HL-60/S4 treated with phorbol 12-myristate 13-acetate at 8.2 ng/mL for 4 days and 3 days (cell line): ENCODE results near the gene DMD.
"Not testable (repeated sequence)": the region's sequence is repeated elsewhere in the genome, so short reads cannot be mapped to it uniquely, and the experiment has no call there.

Experiments used
- in situ Hi-C: fragments of 300-500 bp; cut with MboI; formaldehyde crosslinking; loops from 2 replicates; pipeline ENCODE4 v1.15.0; 2022; ENCODE audit warnings: low sequenced_read_pairs

DMD gene

GRCh38 chrX:33211356-33212260 lies at the start of gene DMD:
DMD (minus strand) TSS chrX:33211549; CDS start chrX:33211312, 237 bp downstream.
- in situ Hi-C loops, result no loop called here

DNA sequence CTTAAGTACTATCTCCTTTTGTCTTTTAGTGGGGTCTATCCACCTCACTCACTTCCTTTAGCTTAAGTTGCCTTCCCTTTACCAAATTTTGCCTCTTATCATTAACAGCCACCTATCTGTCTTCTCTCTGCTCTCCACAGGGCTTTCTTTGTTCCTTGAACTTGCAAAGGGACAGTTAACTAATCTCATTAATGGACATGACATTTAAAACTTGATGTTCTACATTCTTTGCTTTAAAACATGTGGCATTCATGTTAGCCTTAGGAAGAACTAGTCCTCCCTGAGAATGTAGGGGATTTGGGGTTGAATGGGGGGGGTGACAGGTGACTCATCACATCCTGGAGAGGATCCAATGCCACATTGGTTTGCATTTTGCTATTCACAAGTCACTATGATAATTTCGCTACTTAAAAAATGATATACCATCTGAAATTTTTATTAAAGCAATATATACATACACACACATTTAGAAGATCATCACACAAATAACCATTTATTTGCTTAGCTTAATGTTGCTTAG lies 41.0 kb upstream of the DMD start:
- in situ Hi-C loops, result no loop called here

GRCh38 chrX:33218819-33219218 lies 7.5 kb upstream of the DMD start:
- in situ Hi-C loops, result no loop called here

DNA sequence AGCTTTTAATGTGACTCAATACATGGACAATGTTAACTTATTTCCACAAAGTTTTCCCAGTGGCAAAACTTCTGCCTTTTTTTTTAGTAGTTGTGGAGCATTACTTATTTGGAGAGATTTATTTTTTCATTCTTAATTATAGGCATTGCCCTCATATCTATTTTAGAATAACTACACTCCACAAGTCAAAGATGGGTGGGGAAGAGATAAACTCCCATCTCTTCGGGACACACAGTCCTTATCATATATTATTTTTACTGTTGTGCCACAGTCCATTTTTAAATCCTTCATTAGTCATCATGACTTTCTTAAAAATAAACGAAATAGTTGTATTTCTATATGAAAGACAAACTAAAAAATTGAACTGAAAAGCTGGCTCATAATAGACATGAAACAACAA lies 1.2 kb downstream of the DMD start:
- in situ Hi-C loops, result no loop called here

DNA sequence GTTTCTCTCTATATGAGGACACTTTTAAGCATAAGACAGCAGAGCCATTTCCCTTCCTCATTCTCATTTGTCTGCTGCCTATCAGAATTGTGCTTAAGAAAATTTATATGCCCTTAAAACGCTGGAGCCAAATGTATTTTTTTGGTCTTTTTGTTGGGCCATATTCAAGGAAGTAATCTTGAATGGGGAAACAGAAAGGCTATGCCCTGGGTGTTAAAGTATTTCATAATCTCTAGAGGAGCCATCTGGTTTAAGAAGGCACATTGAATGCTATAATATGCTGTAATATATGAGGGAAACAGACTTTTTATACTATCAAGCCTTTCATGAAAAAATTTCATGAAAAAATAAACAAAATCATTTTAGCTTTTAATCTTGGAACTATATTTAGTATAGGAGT lies 4.3 kb downstream of the DMD start:
- in situ Hi-C loops, result no loop called here

DNA sequence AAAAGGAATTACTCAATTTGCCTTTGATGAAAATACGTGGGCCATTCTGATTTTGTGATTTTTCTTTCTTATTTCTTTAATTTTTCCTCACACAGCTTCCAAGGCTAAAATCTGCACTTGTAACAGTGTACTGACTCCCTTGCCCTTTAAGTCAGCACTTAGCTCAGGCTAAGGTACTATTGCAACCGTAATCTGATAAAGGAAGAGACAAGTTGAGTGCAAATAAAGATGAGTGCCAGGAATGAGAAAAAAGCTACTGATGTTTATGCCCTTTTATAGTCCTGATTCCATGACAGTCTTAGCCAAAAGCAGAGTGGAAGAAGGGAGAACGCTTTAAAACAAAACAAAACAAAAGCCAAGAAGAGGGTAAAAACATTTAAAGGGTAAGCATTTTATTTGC lies 6.0 kb downstream of the DMD start:
- in situ Hi-C loops, result no loop called here

GRCh38 chrX:33204889-33205288 lies 6.5 kb downstream of the DMD start:
- in situ Hi-C loops, result no loop called here

GRCh38 chrX:33198561-33199279 lies 12.6 kb downstream of the DMD start:
- in situ Hi-C loops, result no loop called here

DNA sequence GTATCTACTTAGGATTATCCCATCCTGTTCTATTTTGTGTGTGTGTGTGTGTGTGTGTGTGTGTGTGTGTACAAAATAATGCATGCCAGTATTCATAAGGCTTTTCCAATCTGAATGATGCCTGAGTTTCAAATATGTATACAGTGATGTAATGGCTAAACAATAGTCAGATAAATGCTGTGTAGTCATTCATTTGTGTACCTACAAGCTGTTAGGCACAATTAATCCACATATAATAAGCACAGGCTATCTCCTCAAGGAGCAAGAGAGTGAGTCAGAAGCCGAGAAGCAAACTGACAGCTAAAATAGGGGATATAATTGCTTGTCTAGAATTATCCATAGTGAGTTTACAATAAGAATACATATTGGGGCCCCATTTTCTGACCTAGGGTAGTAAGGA lies 15.7 kb downstream of the DMD start:
- in situ Hi-C loops, result no loop called here

- in situ Hi-C loops, result no loop called here
Measured at GRCh38 chrX:33194876-33195433, 16.4 kb downstream of the DMD start.

DNA sequence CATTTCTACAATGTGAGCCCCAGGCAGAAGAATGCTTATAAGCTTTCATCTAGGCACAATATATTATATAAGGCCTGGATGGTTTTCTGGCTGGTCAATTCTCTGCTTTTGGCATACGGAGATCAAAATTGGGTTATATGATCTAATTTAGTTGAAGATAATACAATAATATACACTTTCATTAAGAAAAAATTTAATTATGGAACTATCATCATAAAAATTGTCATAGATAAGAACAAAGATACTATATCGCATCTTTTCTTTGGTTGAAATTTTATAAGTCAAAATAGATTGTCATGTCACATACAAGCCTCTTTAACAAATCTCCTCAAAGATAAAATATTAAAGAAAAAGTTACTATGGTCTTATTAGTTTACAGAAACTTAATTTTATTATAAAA lies 17.1 kb downstream of the DMD start:
- in situ Hi-C loops, result no loop called here

- in situ Hi-C loops, result no loop called here
Measured at GRCh38 chrX:33190016-33190415, 21.3 kb downstream of the DMD start.

GRCh38 chrX:33188881-33189280 lies 22.5 kb downstream of the DMD start:
- in situ Hi-C loops, result no loop called here

- in situ Hi-C loops, result no loop called here
Measured at GRCh38 chrX:33188286-33188685, 23.1 kb downstream of the DMD start.

- in situ Hi-C loops, result not testable (repeated sequence)
Measured at GRCh38 chrX:33184803-33185202, 26.5 kb downstream of the DMD start.

DNA sequence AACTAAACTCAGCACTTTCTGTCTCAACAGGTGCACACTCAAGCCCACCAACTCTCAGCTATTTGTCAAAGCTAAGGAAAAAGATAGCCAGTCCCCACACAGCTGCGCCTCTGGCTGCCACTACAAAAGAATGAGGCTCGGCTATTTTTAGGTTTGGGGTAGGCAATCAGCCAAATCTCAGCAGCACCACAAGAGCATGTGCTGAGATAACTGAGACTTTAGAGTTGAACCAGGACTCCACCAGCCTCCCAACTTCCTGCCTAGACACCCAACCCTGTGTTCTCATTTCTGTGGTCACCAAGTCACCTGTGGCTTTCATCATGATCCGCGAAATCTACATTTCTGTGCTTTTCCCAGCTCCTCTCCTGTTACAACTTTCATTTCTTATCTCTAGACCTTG lies 28.0 kb downstream of the DMD start:
- in situ Hi-C loops, result no loop called here

DNA sequence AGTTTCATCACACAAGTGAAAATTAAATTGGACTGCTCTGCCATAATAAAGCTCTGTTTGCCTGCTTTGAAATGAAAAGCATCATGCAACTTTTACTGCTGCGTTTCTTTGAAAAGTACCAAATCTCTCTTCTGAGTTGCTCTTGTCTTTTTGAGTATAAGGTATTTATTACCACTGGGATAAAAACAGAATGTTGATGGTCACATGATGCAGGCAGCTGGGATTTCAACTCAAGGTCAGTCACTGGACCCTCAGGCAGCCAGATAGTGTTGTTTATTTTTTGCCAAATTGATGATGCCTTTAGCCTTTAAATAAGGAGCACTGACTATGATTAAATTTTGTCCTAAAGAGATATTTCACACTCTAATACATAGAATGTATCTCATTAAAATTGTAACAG lies 32.7 kb downstream of the DMD start:
- in situ Hi-C loops, result no loop called here

GRCh38 chrX:33178218-33178617 lies 33.1 kb downstream of the DMD start:
- in situ Hi-C loops, result no loop called here

DNA sequence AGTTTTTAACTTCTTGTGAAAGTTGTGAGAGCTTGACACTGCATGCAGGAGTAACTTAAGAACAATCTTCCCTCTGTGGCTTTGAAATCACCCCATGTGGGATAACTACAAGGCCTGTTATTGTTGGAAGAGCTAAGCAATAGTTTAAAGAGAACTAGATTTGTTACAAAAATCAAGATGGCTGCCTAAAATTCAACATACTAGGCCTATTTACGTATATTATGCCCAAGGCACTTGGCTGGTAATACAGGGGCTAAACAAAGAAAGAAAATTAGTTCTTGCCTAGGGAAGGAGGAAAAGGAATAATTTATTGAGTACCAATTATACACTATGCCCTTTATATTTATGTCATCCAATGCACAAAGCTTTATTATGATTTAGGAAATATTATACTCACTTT lies 36.1 kb downstream of the DMD start:
- in situ Hi-C loops, result no loop called here

GRCh38 chrX:33171041-33171440 lies 40.3 kb downstream of the DMD start:
- in situ Hi-C loops, result no loop called here

DNA sequence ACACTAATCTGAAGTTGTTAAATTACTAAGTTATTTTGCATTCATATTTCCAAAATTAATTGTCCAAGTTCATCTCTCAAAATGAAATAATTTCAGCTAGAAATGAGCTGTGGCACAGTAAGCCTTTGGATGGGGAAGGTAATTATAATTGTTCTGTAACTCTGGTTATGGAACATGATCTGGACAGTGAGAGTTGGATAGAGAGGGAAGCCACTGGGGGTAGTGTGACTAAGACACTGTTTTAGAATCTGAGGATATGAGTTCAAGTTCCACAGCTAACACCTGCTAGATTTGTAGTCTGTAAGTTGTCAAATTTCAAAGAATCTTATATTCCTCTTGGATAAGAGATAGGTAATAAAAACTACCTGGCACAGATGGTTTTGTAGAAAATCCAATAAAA lies 49.5 kb downstream of the DMD start:
- in situ Hi-C loops, result no loop called here

DNA sequence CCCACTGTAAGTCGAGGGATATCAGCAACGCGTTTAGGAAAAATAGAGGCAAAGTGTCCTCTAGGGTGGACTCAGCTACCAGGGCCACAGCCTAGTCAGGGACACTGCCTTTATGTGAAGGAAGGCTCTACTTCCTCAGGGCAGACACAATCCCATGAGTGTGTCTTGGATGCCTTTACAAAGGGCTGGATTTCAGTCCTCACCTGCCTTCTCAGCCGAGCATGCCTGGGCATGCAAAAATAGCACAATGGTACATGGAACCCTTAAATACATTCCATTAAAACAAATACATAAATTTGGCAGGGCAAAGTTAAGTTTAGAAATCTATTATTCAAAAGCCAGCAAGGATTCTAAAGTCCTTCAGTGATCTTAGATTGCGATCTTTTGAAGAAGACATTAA lies 51.1 kb downstream of the DMD start:
- in situ Hi-C loops, result no loop called here
